MM.1S (cell line): Measurements from ENCODE around the gene DPH3.

Experiments used
- EZH2 ChIP-seq: fragments of 300-600 bp; sonication (generic); optimal IDR thresholded peaks from 2 replicates; pipeline ENCODE3; 2017; ENCODE audit warnings: low read depth, mild to moderate bottlenecking, antibody characterized with exemption, low read length, mixed read lengths
- EZH2phosphoT487 ChIP-seq: fragments of 300-600 bp; sonication (generic); IDR thresholded peaks from 2 replicates; pipeline ENCODE4 v1.6.1; 2018; ENCODE audit warnings: antibody characterized with exemption, low read length
- TF ChIP-seq, protein P1 (sequence below): fragments of 300-600 bp; sonication (generic); IDR thresholded peaks from 2 replicates; pipeline ENCODE4 v1.5.1; 2016; ENCODE audit warnings: antibody characterized with exemption, low read length, mixed read lengths

DNA sequence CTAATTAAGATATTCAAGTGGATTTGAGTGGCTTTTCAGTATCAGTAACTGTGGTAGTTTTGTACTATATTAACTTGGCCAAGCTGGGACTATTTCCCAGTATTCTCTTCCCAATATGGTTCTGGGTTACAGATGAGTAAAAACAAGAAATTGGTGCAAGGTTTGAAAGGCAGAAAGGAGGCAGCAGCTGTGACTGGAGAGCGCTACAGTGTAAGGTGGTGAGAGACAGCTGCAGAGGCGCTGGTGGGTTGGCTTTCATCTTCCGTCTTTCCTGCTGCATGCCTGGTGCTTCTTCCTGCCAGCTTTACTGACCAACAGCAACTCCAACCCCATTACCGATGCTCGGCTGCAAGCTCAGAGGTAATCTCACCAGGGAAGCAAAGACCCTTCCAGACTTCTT is 9.8 kb downstream of the DPH3 start:
- TF ChIP-seq, protein P1, sequence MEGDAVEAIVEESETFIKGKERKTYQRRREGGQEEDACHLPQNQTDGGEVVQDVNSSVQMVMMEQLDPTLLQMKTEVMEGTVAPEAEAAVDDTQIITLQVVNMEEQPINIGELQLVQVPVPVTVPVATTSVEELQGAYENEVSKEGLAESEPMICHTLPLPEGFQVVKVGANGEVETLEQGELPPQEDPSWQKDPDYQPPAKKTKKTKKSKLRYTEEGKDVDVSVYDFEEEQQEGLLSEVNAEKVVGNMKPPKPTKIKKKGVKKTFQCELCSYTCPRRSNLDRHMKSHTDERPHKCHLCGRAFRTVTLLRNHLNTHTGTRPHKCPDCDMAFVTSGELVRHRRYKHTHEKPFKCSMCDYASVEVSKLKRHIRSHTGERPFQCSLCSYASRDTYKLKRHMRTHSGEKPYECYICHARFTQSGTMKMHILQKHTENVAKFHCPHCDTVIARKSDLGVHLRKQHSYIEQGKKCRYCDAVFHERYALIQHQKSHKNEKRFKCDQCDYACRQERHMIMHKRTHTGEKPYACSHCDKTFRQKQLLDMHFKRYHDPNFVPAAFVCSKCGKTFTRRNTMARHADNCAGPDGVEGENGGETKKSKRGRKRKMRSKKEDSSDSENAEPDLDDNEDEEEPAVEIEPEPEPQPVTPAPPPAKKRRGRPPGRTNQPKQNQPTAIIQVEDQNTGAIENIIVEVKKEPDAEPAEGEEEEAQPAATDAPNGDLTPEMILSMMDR: no peak
- no peak for TF ChIP-seq EZH2
- TF ChIP-seq EZH2phosphoT487: no peak
